Vagina (tissue), 2 donors: ENCODE results near the gene MICALL1. TPM values are rescaled to one million over a fixed set of nuclear protein-coding genes. Genes with fewer than 3 reads are reported as not detected.

Experiments
- DNase-seq, 2 donors: peaks; one replicate each; pipeline ENCODE4 v3.0.0-alpha.2; 2017; ENCODE audit errors: extremely low spot score in 2 of 2
- H3K27ac ChIP-seq: fragments of 200-600 bp; sonication (generic); one replicate; pipeline ENCODE4 v1.5.1; 2019
- H3K27me3 ChIP-seq: fragments of 200-600 bp; sonication (generic); one replicate; pipeline ENCODE4 v1.5.1; 2019
- H3K36me3 ChIP-seq, 2 donors: fragments of 200-600 bp; sonication (generic); one replicate each; pipeline ENCODE4 v1.5.1; 2017 to 2019
- H3K4me1 ChIP-seq: fragments of 200-600 bp; sonication (generic); one replicate; pipeline ENCODE4 v1.5.1; 2019
- H3K4me3 ChIP-seq, 2 donors: fragments of 200-600 bp; sonication (generic); 1 replicate in 1 of 2; 2 replicates in 1 of 2; pipeline ENCODE4 v1.5.1; 2016 to 2019
- H3K9me3 ChIP-seq: fragments of 200-600 bp; sonication (generic); one replicate; pipeline ENCODE4 v1.5.1; 2019
- CTCF ChIP-seq, 3 experiments: fragments of 450-650 bp in 2 of 3; fragments of 200-600 bp in 1 of 3; sonication (generic) in 1 of 3; IDR thresholded peaks; one replicate each; pipeline ENCODE4 v1.5.1; 2017 to 2019; ENCODE audit warnings: antibody characterized with exemption in 3 of 3, mild to moderate bottlenecking in 2 of 3, moderate library complexity in 2 of 3
- POLR2A ChIP-seq, 2 donors: fragments of 450-650 bp; IDR thresholded peaks; one replicate each; pipeline ENCODE4 v1.6.1; 2017; ENCODE audit warnings: antibody characterized with exemption in 2 of 2, mild to moderate bottlenecking in 2 of 2, moderate library complexity in 2 of 2
- POLR2AphosphoS5 ChIP-seq, 2 donors: sonication (generic); formaldehyde crosslinking; IDR thresholded peaks; one replicate each; pipeline ENCODE4 v1.9.0; 2017; ENCODE audit warnings: antibody characterized with exemption in 2 of 2, mild to moderate bottlenecking in 2 of 2, low read depth in 1 of 2; ENCODE audit not compliant: insufficient read depth in 1 of 2
- intact Hi-C: fragments of 100-400 bp; cut with DNase I; formaldehyde crosslinking; loops from one replicate; pipeline ENCODE4 v1.15.1; 2023
- total RNA-seq: library from RNA; depleted of rRNA; stranded (reverse); fragments of >200 nt; gene quantifications from one replicate; pipeline ENCODE4 v1.2.3, GENCODE V29; 2016

MICALL1 gene
- total RNA-seq, 1 donor from 2014 or later = 112 TPM

GRCh38 chr22:37870273-37870672, 35.8 kb upstream of the MICALL1 start:
- intact Hi-C loops = no loop called here
- no peak for DNase-seq
- no peaks in the 10 kb centered on the region for H3K4me1 ChIP-seq
- H3K9me3 ChIP-seq = no peaks in the 10 kb centered on the region
- TF ChIP-seq POLR2A (IDR thresholded peaks at IDR 0.05) (no peak), POLR2AphosphoS5 (IDR thresholded peaks at IDR 0.05; ENCODE audit: insufficient read depth in 1 of 2, low read depth in 1 of 2) (no peak), CTCF (IDR thresholded peaks at IDR 0.05) (no peak)
- H3K27ac ChIP-seq = no peak overlapping the region
- peaks cover 0 to 84% of the 10 kb centered on the region in 2 donors for H3K36me3 ChIP-seq
- H3K4me3 ChIP-seq = no peak overlapping the region
- no peaks in the 10 kb centered on the region for H3K27me3 ChIP-seq

DNA sequence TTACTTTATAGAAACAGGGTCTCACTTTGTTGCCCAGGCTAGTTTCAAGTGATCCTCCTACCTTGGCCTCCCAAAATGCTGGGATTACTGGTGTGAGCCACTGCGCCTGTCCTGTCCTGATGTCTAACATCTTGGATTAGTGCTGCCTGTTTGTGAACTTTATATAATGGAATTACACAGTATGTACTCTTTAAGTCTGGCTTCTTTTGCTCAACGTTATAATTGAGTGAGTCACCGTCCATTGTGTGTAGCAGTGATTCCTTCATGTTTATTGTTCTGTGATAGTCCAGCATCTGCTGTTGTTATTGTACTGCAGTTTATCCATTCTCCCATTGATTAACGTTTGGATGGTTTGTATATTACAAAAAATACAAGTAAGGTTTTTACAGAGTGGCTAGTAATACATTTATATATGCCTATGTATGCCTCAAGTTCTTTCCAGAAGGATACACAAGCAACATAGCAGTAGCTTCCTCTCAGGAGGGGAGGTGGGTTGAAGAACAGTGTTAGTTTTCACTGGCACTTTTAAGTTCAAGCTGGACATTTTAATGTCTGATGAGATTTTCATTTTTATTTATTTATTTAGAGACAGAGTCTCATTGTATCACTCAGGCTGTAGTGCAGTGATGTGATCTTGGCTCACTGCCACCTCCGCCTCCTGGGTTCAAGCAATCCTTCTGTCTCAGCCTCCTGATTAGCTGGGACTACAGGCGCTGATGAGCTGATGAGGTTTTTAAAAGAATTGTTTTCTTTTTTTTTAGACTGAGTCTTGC, 25.2 kb upstream of the MICALL1 start:
- Histone ChIP-seq H3K36me3 (peaks cover 0 to 76% of the 10 kb centered on the region in 2 donors), H3K4me3 (no peak overlapping the region), H3K27ac (no peak overlapping the region), H3K4me1 (peaks cover 26% of the 10 kb centered on the region), H3K9me3 (no peaks in the 10 kb centered on the region), H3K27me3 (no peaks in the 10 kb centered on the region)
- TF ChIP-seq POLR2AphosphoS5 (IDR thresholded peaks at IDR 0.05; ENCODE audit: insufficient read depth in 1 of 2, low read depth in 1 of 2) (peak in 1 of 2 donors; percentile 67), CTCF (IDR thresholded peaks at IDR 0.05) (no peak)
- intact Hi-C loops = loop anchor here (10.0 kb wide), 1 partner anchor 54 kb away; no protein-coding TSS in a partner anchor
- DNase-seq = no peak

DNA sequence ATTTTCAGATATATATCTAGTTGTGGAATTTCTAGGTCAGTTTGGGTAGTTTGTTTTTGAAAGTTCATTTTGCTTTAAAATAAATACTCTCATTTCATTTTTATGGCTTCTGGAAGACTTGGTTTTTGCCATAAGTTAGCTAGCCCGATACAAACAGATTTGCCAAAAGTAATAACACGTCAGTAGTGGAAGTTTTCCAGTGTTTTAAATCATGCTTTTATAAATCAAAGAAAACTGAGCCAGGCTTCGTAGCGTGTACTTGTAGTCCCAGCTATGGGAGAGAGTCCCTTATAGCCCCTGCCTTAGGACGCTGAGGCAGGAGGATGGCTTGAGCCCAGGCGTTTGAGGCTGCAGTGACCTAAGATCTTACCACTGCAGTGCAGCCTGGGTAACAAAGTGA, 21.7 kb upstream of the MICALL1 start:
- intact Hi-C loops = loop anchor here (10.0 kb wide), 1 partner anchor 50 kb away; no protein-coding TSS in a partner anchor
- Histone ChIP-seq H3K4me3 (no peak overlapping the region), H3K36me3 (peaks cover 0 to 55% of the 10 kb centered on the region in 2 donors), H3K9me3 (no peaks in the 10 kb centered on the region), H3K27ac (peak overlapping the region; percentile 39), H3K4me1 (peaks cover 39% of the 10 kb centered on the region), H3K27me3 (no peaks in the 10 kb centered on the region)
- TF ChIP-seq POLR2A (IDR thresholded peaks at IDR 0.05) (no peak), CTCF (IDR thresholded peaks at IDR 0.05) (no peak), POLR2AphosphoS5 (IDR thresholded peaks at IDR 0.05; ENCODE audit: insufficient read depth in 1 of 2, low read depth in 1 of 2) (no peak)
- DNase-seq = no peak

- Histone ChIP-seq H3K4me1 (peaks cover 46% of the 10 kb centered on the region), H3K4me3 (no peak overlapping the region), H3K27ac (peak overlapping the region; percentile 78), H3K27me3 (no peaks in the 10 kb centered on the region), H3K9me3 (no peaks in the 10 kb centered on the region), H3K36me3 (peaks cover 0 to 26% of the 10 kb centered on the region in 2 donors)
- no peak for DNase-seq
- intact Hi-C loops = loop anchor here (5.0 to 10.0 kb wide), 2 partner anchors 47 to 80 kb away; no protein-coding TSS in a partner anchor
- TF ChIP-seq POLR2AphosphoS5 (IDR thresholded peaks at IDR 0.05; ENCODE audit: insufficient read depth in 1 of 2, low read depth in 1 of 2) = peak in 1 of 2 donors; percentile 92
- no peak for TF ChIP-seq POLR2A (IDR thresholded peaks at IDR 0.05)
- peak in 2 of 3 experiments; percentile 48 to 54 for TF ChIP-seq CTCF (IDR thresholded peaks at IDR 0.05)
Observed at GRCh38 chr22:37887584-37888378, 18.3 kb upstream of the MICALL1 start.
